CD4-positive, alpha-beta T cell treated with Interleukin-12 subunit alpha and Interleukin-12 subunit beta, for 1 hour (primary cell): ENCODE measurements around the gene PIEZO1.

ENCODE experiments used
- DNase-seq: peaks from one replicate; pipeline ENCODE4 v3.0.0-alpha.2; 2020

Gene PIEZO1

DNA sequence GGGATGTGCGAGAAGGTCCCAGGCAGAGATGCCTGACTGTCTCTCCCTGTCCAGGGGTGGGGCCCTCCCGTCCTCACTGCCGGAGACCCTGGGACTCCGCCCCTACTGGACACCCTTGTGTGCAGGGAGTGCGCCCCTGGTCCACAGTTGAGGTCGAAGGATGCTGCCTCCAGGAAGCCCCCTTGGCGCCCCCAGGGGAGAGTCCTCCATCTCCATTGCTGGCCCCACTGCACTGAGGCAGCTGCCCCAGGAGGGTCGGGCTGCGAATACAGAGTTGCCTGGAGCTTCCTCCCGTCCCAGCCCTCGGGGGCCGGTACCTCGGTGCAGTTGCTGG is 52.1 kb downstream of the PIEZO1 start:
- no peak for DNase-seq

DNA sequence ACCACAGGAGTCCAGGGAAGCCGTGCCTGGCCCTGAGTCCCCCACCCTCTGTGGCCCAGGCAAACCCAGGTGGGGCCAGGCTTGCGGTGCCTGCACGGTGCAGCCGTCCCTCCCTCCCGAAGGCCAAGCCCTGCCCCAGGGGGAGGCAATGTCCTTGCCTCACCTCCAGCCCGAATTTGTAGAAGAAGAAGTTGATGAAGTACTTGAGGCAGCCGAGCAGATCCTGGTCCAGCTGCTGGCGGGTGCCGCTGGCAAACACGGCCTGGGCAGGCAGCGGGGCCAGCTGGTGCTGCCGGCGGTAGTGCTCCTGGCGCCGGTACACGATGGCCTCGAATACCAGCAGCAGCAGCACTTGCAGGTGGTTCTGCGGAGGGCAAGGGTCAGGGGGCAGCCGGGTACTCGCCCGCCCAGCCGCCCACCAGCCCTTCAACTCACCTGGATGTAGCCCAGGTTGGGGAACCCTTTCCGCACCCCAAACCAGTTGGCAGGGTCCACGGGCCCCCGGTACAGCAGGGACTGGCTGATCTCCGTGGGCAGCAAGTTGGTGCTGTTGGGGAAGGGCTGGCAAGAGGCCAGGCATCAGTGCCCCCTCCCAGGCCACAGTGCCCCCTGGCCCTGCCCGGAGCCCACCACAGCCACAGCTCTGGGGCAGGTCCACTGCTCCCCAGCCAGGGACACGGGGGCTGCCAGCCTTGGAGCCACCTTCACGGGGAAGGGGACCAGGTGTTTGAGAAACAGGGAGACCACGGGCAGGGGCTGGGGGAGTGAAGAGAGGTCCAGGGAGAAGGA is 52.7 kb downstream of the PIEZO1 start:
- no peak for DNase-seq

DNA sequence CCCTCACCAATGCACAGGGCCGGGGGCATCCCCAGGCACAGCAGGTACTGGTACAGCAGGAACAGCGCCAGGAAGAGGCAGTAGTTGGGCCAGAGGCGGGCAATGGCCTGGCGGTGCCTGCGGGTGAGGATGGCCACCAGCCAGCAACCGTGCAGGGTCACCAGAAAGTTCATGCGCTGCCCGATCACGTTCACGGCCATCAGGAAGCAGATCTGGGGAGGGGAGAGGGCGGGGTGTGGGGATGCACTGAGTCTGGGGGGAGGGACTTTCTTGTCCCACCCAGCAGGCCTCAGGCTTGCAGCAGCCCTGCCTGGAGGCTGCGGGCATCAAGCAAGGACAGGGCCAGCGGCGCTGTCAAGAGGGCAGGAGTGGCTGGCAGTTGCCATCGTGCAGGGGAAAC is 53.3 kb downstream of the PIEZO1 start:
- no peak for DNase-seq

DNA sequence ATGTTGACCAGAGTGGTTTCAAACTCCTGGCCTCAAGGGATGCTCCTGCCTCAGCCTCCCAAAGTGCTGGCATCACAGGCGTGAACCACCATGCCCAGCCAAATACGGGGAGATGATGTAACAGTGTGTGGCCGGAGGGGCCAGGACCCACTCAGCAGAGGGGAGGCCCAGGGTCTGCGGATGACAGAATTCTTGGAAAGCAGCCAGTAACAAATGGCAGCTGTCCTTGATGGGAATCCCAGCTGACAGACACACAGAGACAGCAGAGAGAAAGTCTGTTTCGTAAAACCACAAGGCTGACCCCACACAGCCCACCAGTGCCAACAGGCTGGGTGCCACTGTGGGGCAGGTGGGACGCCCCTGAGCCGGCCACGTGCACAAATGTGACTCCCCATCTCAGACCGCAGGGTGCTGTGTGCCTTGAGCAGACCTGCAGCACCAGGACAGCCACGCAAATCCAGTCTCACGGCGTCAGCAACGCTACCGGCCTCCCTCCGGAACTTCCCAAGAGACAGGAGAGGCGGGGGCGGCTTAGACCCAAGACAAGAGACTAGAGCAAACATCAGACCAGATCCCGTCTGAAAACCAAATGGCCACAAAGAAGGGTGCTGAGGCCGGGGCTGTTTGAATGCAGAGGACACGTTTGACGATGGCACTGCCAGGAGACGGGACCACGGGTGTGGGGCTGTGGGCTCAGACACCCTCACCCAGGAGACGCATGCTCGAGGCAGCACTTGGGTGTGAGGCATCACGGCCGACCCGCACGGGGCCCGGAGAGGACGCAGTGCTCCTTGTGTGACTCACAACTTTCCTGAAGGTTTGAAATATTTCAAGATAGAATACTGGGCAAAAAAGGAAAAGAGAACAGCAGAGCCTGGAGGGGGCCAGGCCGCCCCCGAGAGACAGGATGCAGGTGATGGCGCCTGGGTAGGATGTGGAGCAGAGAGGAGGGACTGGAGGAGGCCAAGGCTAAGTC is 54.1 kb downstream of the PIEZO1 start:
- DNase-seq: no peak

DNA sequence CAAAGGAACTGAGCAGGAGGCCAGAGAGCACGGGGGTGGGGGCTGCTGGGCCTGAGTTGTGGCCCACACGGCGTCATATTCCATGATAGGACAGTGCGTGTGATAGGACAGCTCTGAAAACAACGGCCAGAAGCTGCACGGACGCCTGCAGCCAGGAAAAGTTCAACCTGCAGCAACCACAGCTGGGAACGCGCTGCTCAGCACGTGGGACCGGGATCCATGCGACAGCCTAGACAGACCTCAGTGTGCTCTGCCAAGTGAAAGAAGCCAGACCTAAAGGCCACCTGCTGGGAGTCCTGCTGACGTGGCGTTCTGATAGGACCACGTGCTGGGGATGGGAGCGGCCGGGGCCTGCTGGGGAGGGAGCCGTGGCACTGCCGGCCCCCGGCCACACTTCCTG is 57.1 kb downstream of the PIEZO1 start:
- DNase-seq: no peak

- DNase-seq: no peak
These were observed 58.0 kb downstream of the PIEZO1 start for GRCh38 chr16:88726981-88727380.

GRCh38 chr16:88726408-88726749 is 58.6 kb downstream of the PIEZO1 start:
- no peak for DNase-seq

- no peak for DNase-seq
These were observed 59.2 kb downstream of the PIEZO1 start for GRCh38 chr16:88725609-88726407.

- DNase-seq: no peak
These were observed 60.0 kb downstream of the PIEZO1 start for GRCh38 chr16:88724855-88725555.

DNA sequence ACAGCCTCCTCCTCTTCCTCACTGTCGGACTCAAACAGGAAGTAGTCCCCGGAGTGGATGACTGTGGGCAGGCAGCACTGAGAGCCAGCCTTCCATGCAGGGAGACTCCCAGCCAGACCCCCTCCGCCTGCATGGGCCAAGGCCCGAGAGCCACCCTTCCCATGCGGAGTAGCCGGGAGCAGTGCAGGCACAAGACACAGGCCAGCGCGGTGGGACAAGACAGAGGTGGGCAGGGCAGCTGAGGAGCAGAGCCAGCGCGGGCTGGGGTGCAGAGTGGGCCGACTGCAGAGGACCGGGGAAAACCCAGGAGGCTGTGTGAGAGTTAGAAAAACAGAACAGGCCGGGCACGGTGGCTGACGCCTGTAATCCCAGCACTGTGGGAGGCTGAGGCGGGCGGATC is 61.1 kb downstream of the PIEZO1 start:
- no peak for DNase-seq

DNA sequence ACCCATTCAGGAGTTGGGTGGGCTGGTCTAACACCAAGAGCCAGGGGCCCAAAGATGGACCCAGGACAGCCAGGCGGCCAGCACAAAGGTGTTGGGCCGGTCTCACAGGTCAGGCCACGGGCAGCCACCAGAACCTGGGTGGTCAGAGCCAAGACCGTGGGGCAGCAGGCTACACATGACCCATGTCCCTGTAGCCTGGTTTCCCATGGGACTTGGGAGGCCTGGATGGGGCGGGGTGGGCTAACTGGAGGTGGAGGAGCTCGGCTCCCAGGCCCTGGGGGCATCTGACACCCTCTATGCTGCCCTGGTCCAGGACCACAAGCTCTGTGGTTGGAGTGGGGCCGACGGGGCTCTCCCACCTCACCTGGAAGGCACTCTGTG is 61.5 kb downstream of the PIEZO1 start:
- DNase-seq: no peak

DNA sequence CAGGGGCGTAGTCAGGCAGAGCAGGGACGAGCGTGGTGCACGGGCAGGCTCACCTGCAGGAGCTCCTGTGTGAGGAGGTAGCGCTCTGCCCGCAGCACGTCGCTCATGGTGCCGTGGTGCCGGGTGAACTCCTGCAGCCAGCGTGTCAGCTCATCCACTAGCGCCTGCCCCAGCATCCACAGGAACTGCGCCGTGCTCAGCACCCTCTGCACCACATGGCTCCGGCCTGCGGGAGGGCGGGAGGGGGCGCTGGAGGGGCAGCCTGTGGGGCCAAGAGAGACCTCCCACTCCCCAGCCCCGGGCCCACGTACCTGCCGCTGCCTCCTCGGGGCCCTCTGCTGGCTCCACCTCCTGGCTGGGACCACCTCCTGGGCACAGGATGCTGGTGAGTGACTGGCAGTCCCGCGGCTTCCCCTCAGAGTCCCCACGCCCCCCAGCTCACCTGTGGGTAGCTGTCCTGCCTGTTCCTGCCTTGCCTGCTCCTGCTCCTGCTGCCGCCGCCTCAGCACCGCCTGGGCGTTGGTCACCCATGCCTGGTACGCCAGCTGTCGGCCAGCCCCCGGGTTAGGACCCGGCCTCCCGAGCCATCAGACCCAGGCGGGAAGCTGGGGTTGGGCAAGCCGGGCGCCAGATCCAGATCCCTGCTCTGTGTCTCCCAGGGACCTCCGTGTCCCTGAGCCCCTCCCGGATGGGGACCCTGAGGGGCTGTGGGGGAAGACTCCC is 62.1 kb downstream of the PIEZO1 start:
- DNase-seq: no peak

GRCh38 chr16:88721815-88722755 is 62.9 kb downstream of the PIEZO1 start:
- no peak for DNase-seq

- DNase-seq: no peak
These were observed 63.8 kb downstream of the PIEZO1 start for GRCh38 chr16:88721236-88721635.

DNA sequence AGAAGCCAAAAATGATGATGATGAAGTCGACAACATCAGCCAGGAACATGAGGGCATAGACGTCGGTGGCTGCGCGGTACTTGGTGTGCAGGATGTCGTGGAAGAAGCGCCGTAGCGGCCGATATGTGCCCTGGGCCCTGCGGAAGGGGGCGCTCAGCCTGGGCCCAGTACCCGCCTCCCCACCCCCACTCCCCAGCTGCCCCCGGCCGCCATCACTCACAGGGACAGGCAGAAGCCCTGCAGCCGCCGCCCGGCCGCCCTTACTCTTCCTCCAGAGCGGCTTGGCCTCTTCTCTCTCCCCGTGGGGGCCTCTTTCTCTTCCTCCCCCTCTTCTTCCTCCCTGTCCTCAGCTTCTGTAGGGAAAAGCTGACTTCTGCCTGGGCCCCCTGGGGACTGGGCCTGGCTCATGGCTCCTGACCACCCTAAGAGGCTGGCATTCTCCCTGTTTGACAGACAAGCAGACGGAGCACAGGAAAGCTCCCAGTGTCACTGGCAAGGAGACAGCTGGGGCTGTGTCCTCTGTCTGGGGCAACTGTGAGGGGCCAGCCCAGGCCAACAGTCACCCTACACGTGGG is 64.5 kb downstream of the PIEZO1 start:
- no peak for DNase-seq

- no peak for DNase-seq
These were observed 65.1 kb downstream of the PIEZO1 start for GRCh38 chr16:88719933-88720296.

- no peak for DNase-seq
These were observed 65.6 kb downstream of the PIEZO1 start for GRCh38 chr16:88719267-88719932.

GRCh38 chr16:88718178-88718577 is 66.8 kb downstream of the PIEZO1 start:
- DNase-seq: no peak

- no peak for DNase-seq
These were observed 68.4 kb downstream of the PIEZO1 start for GRCh38 chr16:88716601-88717001.

DNA sequence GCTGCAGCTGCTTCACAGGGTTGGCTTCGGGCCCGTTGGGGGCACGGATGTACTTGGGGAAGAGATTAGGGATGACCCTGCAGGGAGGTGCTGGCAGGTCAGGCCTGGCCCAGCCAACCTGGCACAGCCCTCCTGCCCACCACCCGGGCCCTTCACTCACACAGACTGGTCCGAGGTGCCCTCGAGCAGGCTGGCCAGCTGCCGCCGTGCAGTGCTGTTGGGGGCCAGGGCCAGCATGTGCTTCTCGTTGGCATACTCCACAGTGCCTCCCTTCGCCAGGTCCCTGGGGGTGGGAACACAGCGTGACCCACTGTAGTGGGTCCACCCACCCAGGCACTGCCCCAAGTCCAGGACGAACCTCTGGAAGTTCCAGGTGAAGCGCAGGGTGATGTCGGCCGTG is 68.8 kb downstream of the PIEZO1 start:
- DNase-seq: no peak
